Motor neuron (in vitro differentiated cells): Measurements from ENCODE around the gene MEX3A. TPM values are rescaled to one million over a fixed set of nuclear protein-coding genes. Genes with fewer than 3 reads are reported as not detected.
A peak's percentile ranks its signal among the peaks of the same experiment; 100 is the strongest.
"Not testable (repeated sequence)": the region's sequence is repeated elsewhere in the genome, so short reads cannot be mapped to it uniquely, and the experiment has no call there.

Experiments used
- ATAC-seq, 8 experiments: fragments of 200-7000 bp; cut with Tn5 transposase; replicated peaks in 6 of 8; 2 replicates each; pipeline ENCODE4 v1.8.0; 2021; ENCODE audit warnings: mild to moderate bottlenecking in 8 of 8, moderate library complexity in 8 of 8
- H3K27ac ChIP-seq, 2 donors: fragments of 250-450 bp; sonication (Bioruptor Pico); 2 replicates each; pipeline ENCODE4 v1.9.0; 2021; ENCODE audit warnings: antibody characterized with exemption in 2 of 2, mild to moderate bottlenecking in 2 of 2, moderate library complexity in 1 of 2
- H3K4me1 ChIP-seq, 2 donors: fragments of 250-450 bp; sonication (Bioruptor Pico); replicated peaks in 1 of 2; 2 replicates each; pipeline ENCODE4 v1.6.1; 2021; ENCODE audit warnings: antibody characterized with exemption in 2 of 2, mild to moderate bottlenecking in 2 of 2, moderate library complexity in 1 of 2
- H3K4me3 ChIP-seq, 5 donors: fragments of 250-450 bp; sonication (Bioruptor Pico); 2 replicates each; pipeline ENCODE4 v1.9.0; 2021; ENCODE audit warnings: antibody characterized with exemption in 5 of 5, mild to moderate bottlenecking in 5 of 5, moderate library complexity in 4 of 5
- WGBS, 10 experiments: fragments of 450-650 bp; shearing (Covaris generic); methylation state at CpG; one replicate each; pipeline ENCODE4 v1.0.0; 2022; 5-methylcytosine and 5-hydroxymethylcytosine counted together
- in situ Hi-C, 9 experiments: fragments of 400-800 bp; cut with MboI; loops; one replicate each; pipeline ENCODE4 v1.15.0; 2021; ENCODE audit warnings: low sequenced_read_pairs in 9 of 9, low pct_unique_long_range_greater_than_20kb in 2 of 9; ENCODE audit not compliant: unreplicated experiment in 9 of 9
- total RNA-seq, 8 experiments: library from RNA; unstranded; fragments of 300-600 nt; gene quantifications; 2 replicates each; pipeline versions ENCODE4 v1.2.3 to v1.2.4, GENCODE V29; 2022

MEX3A gene
- total RNA-seq, 8 experiments from 2014 or later = 1.2 to 92.3 (median 33.9) TPM

DNA sequence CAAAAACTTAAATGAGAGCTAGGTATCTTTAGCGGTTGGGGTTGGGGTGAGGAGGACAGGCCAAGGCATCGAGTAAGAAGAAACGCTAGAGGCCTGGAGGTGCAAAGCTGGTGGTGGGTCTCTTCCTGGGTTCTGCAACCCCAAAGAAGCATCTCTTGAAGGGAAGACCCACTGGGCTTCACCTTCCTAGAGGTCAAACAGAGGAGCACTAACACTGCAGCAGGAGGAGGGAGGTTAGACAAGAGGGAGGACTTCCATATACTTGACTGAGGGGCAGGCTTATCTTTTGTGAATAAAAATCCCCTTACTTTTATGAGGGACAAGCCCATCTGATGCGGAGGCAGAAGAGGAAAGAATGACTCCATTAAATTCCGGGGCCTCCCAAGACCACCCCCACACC lies 2.5 kb downstream of the MEX3A start:
- no peak for ATAC-seq
- peaks cover 50 to 55% of the 10 kb centered on the region in 2 donors for H3K4me1 ChIP-seq
- 35 to 100% (median 59%) methylated on average over 1 to 5 of the region's 5 CpGs; no CpG with 5 or more reads in 1 of the 10 experiments for WGBS, 10 experiments
- H3K4me3 ChIP-seq = peak overlapping the region; percentile 57 to 97 (median 79)
- in situ Hi-C loops = loop anchor here in 5 of 9 experiments (10.0 to 25.0 kb wide), 3 partner anchors 133 to 158 kb away; partner anchors contain the start of genes BGLAP (in 2 of the 5), PAQR6 (in 2 of the 5) and PMF1 (in 2 of the 5)
- peak overlapping the region; percentile 90 for H3K27ac ChIP-seq

GRCh38 chr1:156078728-156079127 lies 3.5 kb downstream of the MEX3A start:
- WGBS, 10 experiments = 80 to 100% (median 87%) methylated on average over 2 to 5 of the region's 5 CpGs; no CpG with 5 or more reads in 5 of the 10 experiments

GRCh38 chr1:156077430-156077760 lies 4.9 kb downstream of the MEX3A start:
- in situ Hi-C loops = loop anchor here in 4 of 9 experiments (25.0 kb wide), 2 partner anchors 135 to 160 kb away; partner anchors contain the start of genes BGLAP (in 2 of the 4), PAQR6 (in 2 of the 4) and PMF1 (in 2 of the 4)
- no peak overlapping the region for H3K27ac ChIP-seq
- 60 to 97% (median 86%) methylated on average over 1 to 16 of the region's 19 CpGs; no CpG with 5 or more reads in 4 of the 10 experiments for WGBS, 10 experiments
- H3K4me1 ChIP-seq = peaks cover 47 to 53% of the 10 kb centered on the region in 2 donors
- no peak overlapping the region for H3K4me3 ChIP-seq
- ATAC-seq = no peak

More at GRCh38 chr1:156078728-156079127, 3.5 kb downstream of the MEX3A start:
- Histone ChIP-seq H3K4me3 (peak overlapping the region; percentile 7 to 97 (median 69)), H3K4me1 (peaks cover 47 to 51% of the 10 kb centered on the region in 2 donors), H3K27ac (no peak overlapping the region)
- in situ Hi-C loops = loop anchor here in 4 of 9 experiments (25.0 kb wide), 2 partner anchors 134 to 159 kb away; partner anchors contain the start of genes BGLAP (in 2 of the 4), PAQR6 (in 2 of the 4) and PMF1 (in 2 of the 4)
- ATAC-seq = no peak

DNA sequence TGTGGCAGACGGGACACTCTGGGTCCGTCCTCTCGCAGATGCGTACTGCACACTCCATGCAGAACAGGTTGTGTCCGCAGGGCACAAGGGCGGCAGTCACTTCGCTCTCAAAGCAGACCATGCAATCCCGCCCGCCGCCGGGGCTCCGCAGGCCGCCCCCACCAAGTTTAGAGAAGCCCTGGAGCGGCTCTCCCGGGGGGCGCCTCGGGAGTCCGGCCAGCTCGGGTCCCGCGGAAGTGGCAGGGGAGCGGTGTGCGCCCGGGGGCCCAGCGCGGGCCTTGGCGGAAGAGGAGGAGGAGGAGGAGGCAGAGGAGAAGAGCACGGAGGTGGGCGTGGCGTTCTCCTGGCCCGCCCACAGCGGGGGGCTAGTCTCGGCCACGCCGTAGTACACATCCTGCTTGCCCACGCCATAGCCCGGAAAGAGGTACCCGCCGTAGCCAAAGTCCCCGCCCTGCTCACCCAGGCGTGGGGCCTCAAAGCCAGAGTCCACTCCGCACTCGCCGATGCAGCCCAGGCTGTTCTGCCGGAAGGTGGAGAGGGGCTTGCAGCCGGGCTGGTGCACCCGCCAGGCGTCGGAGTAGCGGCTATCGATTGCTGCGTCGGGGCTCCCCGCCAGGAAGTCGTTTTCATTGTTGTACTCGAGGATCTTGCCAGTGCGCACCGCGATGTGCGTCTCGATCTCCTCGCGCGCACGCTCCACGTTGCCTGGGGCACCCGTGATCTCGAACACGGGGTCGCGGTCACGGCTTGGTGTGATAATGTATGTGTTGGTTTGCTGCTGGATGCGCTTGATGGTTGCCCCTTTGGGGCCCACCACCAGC lies 5.4 kb downstream of the MEX3A start:
- in situ Hi-C loops = loop anchor here in 4 of 9 experiments (25.0 kb wide), 2 partner anchors 135 to 160 kb away; partner anchors contain the start of genes BGLAP (in 2 of the 4), PAQR6 (in 2 of the 4) and PMF1 (in 2 of the 4)
- H3K4me1 ChIP-seq = peaks cover 47 to 53% of the 10 kb centered on the region in 2 donors
- WGBS, 10 experiments = 64 to 100% (median 75%) methylated on average over 1 to 51 of the region's 73 CpGs; no CpG with 5 or more reads in 6 of the 10 experiments
- H3K4me3 ChIP-seq = no peak overlapping the region
- no peak overlapping the region for H3K27ac ChIP-seq
- ATAC-seq = no peak

- no peak for ATAC-seq
- Histone ChIP-seq H3K4me3 (no peak overlapping the region), H3K27ac (no peak overlapping the region), H3K4me1 (peaks cover 47 to 53% of the 10 kb centered on the region in 2 donors)
- 40 to 100% (median 90%) methylated on average over 1 to 3 of the region's 4 CpGs; no CpG with 5 or more reads in 3 of the 10 experiments for WGBS, 10 experiments
- in situ Hi-C loops = loop anchor here in 4 of 9 experiments (25.0 kb wide), 2 partner anchors 137 to 162 kb away; partner anchors contain the start of genes BGLAP (in 2 of the 4), PAQR6 (in 2 of the 4) and PMF1 (in 2 of the 4)
Measured at GRCh38 chr1:156075775-156076204, 6.5 kb downstream of the MEX3A start.

GRCh38 chr1:156075162-156075561 lies 7.1 kb downstream of the MEX3A start:
- Histone ChIP-seq H3K27ac (no peak overlapping the region), H3K4me1 (peaks cover 47 to 53% of the 10 kb centered on the region in 2 donors), H3K4me3 (no peak overlapping the region)
- 0 to 69% (median 33%) methylated on average over 1 to 2 of the region's 3 CpGs; no CpG with 5 or more reads in 3 of the 10 experiments for WGBS, 10 experiments
- ATAC-seq = peak in 6 of 8 experiments; percentile 13 to 41 (median 30)
- in situ Hi-C loops = loop anchor here in 4 of 9 experiments (25.0 kb wide), 2 partner anchors 137 to 162 kb away; partner anchors contain the start of genes BGLAP (in 2 of the 4), PAQR6 (in 2 of the 4) and PMF1 (in 2 of the 4)

DNA sequence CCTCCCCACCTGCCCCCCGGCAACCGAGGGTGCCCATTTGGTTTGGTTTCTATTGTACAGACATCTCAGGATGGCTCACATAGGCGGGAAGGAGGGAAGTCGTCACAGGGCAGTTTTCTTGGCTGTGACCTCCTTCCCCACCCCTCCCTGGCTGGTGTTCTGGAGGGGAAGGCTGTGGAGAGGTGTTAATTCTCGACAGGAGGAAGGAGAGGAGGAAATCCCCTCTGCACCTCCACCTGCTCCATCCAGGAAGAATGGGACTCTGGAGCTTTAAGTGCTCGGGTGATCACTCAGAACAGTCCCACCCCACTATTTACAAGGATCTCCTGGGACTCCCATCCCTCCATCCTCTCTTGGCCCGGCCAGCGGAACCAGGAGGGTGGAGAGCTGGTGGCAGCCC lies 7.6 kb downstream of the MEX3A start:
- 24 to 100% (median 66%) methylated on average over 1 to 4 of the region's 8 CpGs; no CpG with 5 or more reads in 4 of the 10 experiments for WGBS, 10 experiments
- Histone ChIP-seq H3K4me1 (peaks cover 42 to 53% of the 10 kb centered on the region in 2 donors), H3K4me3 (no peak overlapping the region), H3K27ac (no peak overlapping the region)
- peak in 4 of 8 experiments; percentile 1 to 15 (median 8) for ATAC-seq
- in situ Hi-C loops = loop anchor here in 4 of 9 experiments (25.0 kb wide), 2 partner anchors 138 to 163 kb away; partner anchors contain the start of genes BGLAP (in 2 of the 4), PAQR6 (in 2 of the 4) and PMF1 (in 2 of the 4)

DNA sequence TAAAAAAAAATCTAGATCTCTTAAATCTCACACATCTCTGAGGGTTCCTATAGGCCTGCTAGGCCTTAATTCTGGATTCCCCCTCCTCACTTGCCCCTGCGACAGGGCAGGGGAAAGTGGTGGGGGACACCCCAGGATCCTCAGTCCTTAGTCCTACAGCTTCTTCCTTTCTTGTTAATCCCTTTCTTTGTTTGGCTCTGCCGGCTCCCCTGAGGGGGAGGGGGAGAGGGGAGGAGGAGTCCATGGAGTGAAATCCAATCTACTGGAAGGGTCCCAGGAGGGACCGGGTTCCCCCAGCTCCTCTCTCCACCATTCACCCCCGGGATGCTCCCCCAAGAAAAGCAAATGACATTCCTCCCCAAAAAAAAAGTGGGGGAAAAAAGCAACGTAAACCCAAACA lies 8.5 kb downstream of the MEX3A start:
- peak in 2 of 8 experiments; percentile 14 to 27 for ATAC-seq
- in situ Hi-C loops = no loop called here
- peaks cover 33 to 44% of the 10 kb centered on the region in 2 donors for H3K4me1 ChIP-seq
- no peak overlapping the region for H3K27ac ChIP-seq
- WGBS, 10 experiments = 0 to 100% (median 22%) methylated on average over 1 to 5 of the region's 5 CpGs
- no peak overlapping the region for H3K4me3 ChIP-seq

- ATAC-seq = no peak
- in situ Hi-C loops = no loop called here
- H3K4me3 ChIP-seq = no peak overlapping the region
- 0 to 57% (median 44%) methylated on average over 1 of the region's 1 CpG; no CpG with 5 or more reads in 7 of the 10 experiments for WGBS, 10 experiments
- peaks cover 27 to 38% of the 10 kb centered on the region in 2 donors for H3K4me1 ChIP-seq
- H3K27ac ChIP-seq = no peak overlapping the region
Measured at GRCh38 chr1:156073110-156073687, 9.1 kb downstream of the MEX3A start.

- no peak for ATAC-seq
- no peak overlapping the region for H3K4me3 ChIP-seq
- H3K4me1 ChIP-seq = peaks cover 24 to 32% of the 10 kb centered on the region in 2 donors
- H3K27ac ChIP-seq = no peak overlapping the region
- WGBS, 10 experiments = 0 to 70% (median 38%) methylated on average over 1 to 2 of the region's 6 CpGs; no CpG with 5 or more reads in 6 of the 10 experiments
- in situ Hi-C loops = no loop called here
Measured at GRCh38 chr1:156072251-156072650, 10.0 kb downstream of the MEX3A start.

- H3K27ac ChIP-seq, ATAC-seq, in situ Hi-C loops, H3K4me3 ChIP-seq: not testable (repeated sequence)
- peaks cover 24 to 25% of the 10 kb centered on the region in 2 donors for H3K4me1 ChIP-seq
- 76 to 100% (median 96%) methylated on average over 2 to 6 of the region's 7 CpGs; no CpG with 5 or more reads in 4 of the 10 experiments for WGBS, 10 experiments
Measured at GRCh38 chr1:156071332-156071816, 10.9 kb downstream of the MEX3A start.

DNA sequence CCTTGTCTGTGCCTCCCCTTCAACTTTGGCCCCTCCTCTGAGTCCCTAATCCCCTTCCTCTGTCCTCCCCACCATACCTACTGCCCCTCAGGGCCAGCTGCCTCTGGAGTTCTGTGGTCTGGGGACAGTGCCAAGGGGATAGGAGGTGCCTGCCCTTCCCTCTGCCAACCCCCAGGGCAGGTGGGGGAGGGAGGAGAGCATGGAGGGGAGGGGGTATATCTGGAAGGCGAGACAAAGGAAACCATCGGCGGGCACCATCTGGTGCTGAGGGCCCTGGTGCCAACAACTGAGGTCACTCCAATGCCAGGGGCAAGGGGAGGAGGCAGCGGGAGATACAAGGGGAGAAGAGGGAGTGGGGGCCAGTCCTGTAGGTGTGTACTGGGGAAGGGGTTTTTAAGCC lies 11.7 kb downstream of the MEX3A start:
- in situ Hi-C loops = no loop called here
- peaks cover 18 to 19% of the 10 kb centered on the region in 2 donors for H3K4me1 ChIP-seq
- peak in 1 of 8 experiments; percentile 3 for ATAC-seq
- no peak overlapping the region for H3K27ac ChIP-seq
- H3K4me3 ChIP-seq = no peak overlapping the region
- no CpG with 5 or more reads among the region's 4 CpGs for WGBS, 10 experiments
